Activated CD8-positive, alpha-beta memory T cell treated with anti-CD3 and anti-CD28 coated beads for 4 hours (primary cell): ENCODE results near the gene PRM2.

Experiments
- DNase-seq, 2 donors: peaks; one replicate each; pipeline ENCODE4 v3.0.0-alpha.2; 2020; ENCODE audit warnings: low read depth in 2 of 2

The PRM2 gene, protein sequence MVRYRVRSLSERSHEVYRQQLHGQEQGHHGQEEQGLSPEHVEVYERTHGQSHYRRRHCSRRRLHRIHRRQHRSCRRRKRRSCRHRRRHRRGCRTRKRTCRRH

DNA sequence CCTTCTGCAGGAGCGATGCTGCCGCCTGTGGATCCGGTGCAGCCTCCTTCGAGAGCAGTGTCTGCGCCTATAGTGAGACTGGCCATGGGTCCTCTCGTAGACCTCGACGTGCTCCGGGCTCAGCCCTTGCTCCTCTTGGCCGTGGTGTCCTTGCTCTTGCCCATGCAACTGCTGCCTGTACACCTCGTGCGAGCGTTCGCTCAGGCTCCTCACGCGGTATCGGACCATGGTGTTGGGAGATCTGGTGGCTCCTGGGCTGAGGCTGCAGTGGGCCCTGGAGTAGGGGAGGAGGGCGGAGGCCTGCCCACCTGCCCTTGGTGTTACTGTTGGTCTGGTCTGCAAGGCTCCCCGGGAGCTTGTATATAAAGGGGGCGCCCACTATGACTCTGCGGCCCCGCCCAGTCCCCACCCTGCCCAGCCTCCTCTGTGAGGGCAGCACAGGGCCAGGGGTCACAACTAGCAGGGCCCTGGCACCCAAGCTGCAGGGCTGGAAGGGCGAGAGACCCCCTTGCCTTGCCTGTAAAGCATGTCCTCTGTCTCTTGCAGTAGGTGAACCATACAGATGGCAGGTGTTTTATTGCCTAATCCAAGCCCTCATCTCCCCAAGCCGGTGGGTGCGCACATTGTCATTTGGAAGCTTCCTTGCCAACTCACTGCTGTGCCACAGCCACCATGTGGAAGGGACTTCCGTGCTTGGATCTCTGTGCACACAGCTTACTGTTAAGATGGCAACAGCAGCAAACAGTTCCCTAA lies at the start of gene PRM2:
Gene PRM2, minus strand, starts transcription at position 338 of the 753 bp plus-strand sequence. Its CDS starts 110 bp downstream, at position 228.
- DNase-seq: no peak

DNA sequence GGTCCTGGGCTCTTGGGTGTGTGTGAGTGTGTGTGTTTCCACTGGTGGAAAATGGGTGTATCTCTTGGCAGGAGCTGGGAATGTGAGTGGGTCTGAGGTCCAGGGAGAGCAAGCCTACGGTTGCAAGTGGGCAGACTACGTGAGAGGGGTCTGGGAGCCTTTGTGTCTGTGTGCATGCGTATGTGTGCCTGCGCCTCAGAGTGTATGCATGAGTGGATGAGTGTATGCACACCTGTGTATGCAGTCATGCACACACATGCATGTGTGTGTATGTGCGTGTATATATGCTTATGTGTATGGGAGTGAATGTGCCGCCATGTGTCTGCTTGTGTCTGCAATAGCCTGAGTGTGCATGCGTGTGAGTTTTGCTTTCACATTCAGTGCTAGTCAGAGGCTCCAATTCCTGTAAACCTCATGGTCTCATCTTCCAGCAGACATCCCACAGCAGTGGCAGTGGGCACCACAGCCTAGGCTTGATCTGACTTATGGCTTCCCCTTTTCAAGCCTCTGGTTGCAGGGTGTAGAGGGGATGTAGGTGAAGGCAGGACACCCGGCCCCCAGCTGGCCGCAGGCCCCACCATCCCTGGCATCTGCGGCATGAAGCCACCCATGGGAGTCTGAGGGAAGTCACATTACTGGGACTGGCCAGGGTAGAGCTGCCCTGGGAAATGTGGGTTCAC lies 49.3 kb upstream of the PRM2 start:
- no peak for DNase-seq

DNA sequence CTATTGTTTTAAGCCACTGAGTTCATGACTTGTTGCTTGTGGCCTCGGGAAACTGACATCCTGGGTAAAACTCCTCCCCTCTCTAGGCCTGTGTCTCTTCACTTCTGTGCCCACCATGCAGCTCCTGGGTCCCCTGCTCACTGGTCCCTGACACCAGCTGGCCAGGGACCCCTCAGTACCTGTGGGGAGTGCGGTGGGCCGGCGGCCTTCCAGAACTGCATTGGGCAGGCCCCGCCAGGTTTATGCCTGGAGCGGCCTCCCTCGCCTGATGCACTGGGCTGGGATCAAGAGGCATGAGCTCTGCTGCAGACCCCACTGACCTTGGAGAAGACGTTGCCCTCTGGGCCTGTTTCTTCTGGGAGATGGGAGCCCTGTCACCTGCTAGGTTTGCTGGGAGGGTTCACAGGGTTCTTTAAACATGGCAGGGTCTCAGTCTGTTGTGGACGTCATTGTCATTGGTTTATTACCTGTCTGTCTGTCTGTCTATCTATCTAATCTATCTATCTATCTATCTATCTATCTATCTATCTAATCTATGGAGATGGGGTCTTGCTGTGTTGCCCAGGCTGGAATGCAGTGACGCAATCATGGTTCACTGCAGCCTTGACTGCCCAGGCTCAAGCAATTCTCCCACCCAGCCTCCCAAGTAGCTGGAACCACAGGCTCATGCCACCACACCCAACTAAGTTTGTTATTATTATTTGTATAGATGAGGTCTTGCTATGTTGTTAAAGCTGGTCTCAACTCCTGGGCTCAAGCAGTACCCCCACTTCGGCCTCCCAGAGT lies 47.5 kb upstream of the PRM2 start:
- no peak for DNase-seq

DNA sequence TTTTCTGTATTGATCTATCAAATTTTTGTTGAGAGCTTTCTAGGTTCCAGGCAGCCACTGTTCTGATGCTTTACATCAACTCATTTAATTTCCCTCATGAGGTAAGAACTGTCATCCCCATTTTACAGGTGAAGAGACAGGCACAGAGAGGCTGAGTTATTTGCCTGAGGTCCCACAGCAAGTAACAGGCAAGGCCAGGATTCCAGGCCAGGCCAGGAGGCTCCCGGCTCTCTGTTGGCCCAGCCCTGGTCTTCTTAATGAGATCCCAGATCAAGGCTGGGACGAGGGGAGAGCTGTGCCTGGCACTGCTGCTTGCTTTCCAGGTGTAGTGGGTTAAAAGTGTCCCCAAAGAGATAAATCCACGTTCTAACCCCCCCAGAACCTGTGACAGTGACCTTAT lies 46.5 kb upstream of the PRM2 start:
- DNase-seq: no peak

DNA sequence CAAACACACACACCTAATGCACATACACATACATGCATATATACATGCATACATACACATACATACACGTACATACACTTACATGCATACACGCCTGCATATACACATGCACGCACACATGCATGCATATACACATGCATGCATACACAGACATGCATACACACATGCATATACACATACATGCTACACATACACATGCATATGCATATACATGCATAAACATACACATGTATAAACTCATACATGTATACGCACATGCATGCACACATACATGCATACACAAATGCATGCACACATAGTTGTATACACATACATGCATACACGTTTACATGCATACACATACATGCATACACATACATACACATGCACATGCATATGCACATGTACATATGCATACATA lies 45.4 kb upstream of the PRM2 start:
- no peak for DNase-seq

DNA sequence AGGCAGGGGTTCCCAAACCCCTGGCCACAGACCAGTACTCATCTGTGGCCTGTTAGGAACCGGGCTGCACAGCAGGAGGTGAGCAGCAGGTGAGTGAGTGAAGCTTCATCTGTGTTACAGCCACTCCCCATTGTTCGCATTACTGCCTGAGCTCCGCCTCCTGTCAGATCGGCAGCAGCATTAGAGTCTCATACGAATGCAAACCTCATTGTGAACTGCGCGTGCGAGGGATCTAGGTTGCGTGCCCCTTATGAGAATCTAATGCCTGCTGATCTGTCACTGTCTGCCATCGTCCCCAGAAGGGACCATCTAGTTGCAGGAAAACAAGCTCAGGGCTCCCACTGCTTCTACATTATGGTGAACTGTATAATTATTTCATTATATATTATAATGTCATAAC lies 43.9 kb upstream of the PRM2 start:
- no peak for DNase-seq

DNA sequence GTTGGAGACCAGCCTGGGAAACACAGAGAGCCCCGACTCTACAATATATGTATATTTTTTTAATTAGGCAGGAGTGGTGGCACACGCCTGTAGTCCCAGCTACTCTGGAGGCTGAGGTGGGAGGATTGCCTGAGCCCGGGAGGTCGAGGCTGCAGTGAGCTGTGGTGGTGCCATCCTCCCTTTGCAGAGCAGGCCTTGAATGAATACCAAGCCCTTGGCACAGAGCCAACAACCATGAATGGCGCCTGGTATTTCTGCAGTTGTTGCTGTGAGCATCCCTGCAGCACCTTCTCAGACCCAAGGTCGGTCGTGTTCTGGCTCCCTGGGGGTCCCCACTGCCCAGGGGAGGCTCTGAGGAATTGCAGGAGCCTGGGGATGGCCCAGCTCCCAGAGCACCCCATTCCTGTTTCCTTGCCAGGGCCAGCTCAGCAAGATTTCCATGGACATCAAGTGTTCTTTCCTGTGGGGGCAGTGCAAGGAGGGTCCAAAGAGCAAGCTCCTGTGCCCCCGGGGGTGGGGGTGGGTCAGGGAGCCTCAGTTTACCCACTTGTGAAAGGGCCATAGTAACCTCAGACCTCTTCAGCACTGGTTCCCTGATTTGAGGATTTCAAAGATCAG lies 43.4 kb upstream of the PRM2 start:
- no peak for DNase-seq

DNA sequence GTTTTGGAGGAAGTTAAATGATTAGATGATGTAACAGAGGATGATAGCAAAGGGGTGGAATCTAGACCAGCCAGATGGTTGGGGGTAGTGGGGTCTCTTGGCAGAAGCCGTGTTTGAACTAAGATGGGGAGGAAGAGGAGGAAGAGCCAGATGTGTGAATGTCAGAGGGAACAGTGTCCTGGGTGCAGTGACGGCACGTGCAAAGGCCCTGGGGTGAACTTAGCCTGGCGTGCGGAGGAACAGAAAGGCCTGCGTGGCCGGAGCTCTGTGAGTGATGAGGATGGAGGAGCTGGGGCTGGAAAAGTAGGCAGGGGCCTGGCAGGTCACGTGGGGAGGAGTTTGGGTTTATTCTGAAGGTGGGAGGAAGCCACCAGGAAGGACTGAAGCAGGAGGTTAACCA lies 42.5 kb upstream of the PRM2 start:
- DNase-seq: no peak

DNA sequence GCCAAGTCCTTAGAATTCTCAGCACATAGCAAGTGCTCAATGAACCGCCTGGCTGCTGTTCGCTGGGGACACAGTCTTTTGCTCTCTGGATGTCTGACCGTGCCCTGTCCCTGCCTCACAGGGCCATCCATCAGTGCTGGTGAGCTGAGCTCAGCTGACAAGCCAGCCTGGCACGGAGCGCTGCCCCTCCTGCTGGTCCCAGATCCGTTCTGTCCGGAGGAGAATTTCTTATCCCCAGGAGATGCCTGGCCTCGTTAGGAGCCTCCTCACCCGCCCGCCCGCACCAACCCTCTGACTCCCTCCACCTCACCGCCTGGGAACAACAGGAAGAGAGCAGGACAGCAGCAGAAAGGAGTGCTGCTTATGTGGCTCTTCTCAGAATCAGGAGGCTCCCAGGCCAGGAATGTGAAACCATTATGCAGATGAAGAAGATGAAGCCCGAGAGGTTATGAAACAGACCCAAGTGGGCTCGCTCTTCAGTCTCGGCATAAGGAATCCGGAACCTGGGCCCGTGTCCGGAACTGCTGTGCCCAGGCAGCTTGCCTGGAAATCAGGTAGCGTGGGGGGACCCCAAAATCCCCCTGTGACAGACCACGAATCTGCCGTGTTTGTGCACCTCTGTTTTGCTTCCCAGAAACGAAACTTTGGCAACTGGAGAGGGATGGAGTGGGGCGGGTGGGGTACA lies 40.2 kb upstream of the PRM2 start:
- no peak for DNase-seq

DNA sequence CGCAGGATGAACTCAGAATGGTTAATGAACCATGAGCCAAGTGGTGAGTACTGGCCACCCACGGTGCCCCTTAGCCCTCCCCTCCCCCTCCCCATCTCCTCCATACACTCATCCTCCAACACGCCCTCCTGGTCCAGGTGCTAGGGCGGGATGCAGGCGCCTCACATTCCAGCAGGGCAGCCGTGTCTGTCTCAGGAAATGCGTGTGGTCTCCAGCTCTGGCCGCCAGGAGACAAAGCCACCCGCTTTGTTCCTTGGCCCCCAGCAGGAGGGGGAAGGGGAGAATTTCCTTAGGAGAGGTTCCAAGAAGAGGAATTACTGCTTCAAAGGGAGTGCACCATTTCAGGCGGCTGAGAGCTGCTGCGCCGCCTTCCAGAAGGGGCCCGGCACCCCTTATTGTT lies 39.2 kb upstream of the PRM2 start:
- no peak for DNase-seq

DNA sequence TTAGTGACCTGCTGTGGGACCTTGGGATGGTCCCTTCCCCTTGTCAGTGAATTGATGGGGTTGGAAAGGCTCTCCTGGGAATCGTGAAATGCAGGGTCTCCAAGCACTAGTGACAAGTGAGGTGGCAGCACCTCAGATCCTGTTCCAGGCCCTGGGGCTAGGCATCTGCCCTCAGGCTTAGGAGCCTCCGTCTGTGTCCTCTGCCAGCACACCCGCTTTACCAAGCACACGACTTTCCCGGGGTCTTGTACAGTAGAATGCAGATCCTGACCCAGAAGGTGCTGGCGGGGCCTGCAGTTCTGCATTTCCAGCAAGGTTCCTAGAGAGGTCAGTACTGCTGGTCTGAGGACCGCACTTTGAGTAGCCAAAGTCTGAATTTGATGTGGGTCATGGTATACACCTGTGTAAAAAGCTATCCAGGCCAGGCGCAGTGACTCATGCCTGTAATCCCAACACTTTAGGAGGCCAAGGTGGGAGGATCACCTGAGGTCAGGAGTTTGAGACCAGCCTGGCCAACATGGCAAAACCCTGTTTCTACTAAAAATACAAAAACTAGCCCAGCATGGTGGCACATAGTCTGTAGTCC lies 38.1 kb upstream of the PRM2 start:
- no peak for DNase-seq

DNA sequence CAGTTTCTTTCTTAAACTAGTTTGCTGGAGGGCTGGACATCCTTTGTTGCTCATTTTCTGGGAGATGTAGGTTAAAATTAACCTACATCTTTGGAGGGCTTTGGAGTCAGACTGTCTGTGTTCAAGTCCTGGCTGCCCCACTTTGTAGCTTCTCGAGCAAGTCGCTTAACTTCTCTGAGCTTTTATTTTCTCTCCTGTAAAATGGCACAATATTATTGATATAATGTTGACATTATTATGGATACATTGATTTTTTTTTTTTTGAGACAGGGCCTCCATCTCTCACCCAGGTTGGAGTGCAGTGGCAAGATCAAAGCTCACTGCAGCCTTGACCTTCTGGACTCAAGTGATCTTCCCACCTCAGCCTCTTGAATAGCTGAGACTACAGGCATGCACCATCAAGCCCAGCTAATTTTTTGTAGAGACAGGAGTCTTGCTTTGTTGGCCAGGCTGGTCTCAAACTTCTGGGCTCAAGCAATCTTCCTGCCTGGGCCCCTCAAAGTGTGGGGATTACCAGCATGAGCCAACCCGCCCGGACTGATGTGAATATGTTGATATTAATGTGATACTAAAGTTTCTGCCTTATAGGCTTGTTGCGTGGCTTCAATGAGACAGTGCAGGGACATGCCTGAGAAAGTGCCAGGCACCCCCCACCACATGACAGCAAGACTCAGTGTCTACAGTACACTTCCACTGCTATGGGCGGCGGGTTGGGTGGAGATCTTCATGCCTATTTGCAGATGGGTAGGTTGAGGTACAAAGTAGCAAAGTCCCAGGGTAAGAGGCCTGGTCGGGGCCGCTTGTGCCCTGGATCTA lies 37.4 kb upstream of the PRM2 start:
- DNase-seq: no peak

DNA sequence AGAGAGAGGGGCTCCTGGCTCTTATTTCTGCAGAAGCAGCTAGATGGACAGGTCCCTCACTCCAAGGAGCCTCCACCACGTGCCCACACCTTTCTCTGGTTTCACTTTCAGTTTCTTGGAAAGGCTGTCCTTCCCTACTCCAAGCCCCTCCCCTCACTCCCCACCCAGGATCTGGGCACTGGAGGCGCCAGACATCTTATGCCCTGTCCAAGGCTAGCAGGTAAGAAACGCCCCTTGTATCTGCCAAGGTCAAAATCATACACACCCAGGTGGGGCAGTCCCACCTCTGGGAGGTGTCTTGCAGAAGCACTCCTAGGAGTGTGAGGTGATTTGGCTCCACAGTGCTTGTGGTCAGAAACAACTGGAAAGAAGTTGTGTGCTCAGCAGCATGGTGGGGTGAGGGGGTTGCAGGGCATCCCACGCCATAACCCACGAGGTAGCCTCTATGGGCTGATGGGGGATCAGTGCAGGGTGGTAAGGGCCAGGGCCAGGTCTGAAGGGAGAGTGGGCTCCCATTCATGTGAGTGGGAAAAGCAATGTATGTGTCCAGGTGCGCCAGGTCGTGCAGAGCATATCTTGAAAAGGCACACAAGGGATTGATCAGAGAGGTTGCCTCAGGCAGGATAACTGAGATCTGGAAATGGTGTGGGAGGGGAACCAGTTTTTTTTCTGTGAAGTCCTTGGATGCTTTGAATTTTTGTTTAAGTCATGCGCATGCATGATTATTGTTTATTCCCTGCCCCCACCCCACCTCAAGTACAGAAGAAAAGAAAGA lies 36.6 kb upstream of the PRM2 start:
- no peak for DNase-seq

DNA sequence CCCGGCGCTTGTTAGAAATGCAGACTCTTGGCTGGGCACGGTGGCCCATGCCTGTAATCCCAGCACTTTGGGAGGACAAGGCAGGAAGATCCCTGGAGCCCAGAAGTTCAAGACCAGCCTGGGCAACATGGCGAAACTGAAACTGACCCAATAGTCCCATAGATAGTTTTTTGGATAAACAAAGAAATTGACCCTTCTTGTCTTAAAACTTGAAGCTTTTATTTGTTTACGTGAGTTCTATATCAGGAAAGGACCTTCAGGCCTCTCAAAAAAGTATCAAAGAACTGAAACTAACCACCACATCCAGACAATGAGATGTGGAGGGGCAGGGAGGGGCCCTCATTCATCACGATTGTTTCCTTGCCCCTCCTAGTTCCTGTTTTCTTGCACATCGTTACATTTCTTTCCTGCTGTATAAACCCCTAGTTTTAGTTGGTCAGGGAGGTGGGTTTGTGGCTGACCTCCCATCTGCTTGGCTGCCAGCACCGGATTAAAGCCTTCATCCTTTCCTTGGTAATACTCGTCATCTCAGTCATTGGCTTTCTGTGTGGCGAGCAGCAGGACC lies 34.8 kb upstream of the PRM2 start:
- DNase-seq: no peak

DNA sequence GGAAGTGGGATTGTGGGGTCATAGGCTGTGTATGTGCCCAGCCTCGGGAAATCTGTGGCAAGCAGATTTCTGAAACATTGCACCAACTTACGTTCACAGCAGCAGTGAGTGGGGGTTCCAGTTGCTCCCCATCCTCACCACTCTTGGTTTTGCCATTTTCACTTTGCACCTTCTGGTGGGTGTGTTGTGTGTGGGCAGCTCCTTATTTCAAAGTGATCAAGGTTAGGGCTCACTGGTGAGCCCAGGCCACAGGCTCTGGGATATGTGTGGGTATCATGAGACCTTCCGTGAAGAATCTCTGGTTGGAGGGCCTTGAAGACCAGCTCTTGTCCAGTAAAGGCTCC lies 34.3 kb upstream of the PRM2 start:
- DNase-seq: no peak

DNA sequence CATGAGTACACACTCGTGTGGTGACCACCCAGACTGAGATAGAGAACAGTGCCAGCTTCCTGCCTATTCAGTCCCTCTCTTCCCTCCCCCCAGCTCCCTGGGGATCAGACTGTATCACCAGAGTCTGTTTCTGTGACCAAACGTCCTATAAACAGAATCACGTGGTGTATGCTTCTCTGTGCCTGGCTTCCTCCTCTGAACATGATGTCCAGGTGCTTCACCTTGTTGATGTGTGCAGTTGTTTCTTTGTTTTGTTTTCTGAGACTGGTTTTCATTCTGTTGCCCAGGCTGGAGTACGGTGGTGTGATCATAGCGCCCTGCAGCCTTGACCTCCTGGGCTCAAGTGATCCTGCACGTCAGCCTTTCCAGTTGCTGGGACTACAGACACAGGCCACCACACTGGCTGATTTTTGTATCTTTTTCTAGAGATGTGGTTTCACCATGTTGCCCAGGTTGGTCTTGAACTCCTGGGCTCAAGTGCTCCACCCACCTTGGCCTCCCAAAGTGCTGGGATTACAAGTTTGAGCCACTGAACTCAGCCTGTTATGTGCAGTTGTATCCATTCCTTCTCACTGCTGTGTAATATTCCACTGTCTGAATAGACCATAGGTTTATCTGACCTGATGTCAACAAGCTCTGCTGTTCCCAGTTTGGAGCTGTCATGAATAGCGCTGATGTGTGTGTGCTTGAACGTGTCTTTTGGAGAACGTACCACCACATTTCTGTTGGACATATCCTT lies 33.8 kb upstream of the PRM2 start:
- no peak for DNase-seq

DNA sequence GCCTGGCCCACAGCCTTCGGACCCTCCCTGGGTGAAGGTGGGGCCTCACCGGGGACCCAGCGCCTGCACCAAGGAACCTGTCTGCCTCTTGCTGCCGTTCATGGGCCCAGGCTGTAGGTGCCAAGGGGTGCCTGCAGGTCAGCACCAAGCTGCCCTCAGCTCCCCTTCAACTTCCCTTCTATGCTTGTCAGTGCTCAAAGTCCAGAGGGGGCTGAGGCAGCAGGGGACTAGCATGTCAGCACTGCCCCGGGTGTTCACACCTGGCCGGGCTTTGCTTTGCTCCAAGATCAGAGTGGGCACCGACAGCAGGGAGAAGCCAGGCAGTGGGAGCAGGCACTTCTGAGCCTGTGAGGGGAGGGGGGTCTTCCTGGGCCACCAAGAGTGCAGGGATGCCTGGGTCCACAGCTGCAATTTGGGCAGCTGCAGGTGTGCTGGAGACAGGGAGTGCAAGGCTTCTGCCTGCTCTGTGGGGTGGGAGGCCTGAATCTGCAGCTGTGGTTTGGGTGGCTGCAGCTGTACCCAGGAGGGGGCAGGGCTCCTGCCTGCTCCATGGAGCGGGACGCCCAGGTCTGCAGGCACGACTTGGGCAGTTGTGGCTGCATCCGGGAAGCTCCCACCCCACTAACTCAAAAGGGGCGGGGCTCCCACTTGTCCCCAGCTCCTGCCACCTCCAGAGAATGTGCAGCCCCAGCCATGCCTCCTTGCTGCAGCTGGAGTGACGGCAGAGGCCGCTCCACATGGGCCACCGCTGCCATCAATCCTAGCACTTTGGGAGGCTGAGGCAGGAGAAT lies 32.4 kb upstream of the PRM2 start:
- DNase-seq: no peak
